GM21529 (cell line): ENCODE measurements around the gene PDE4B.

ENCODE experiments used
- ATAC-seq: cut with Tn5 transposase; IDR thresholded peaks from one replicate; pipeline ENCODE4 v1.9.1; 2021; ENCODE audit not compliant: unreplicated experiment

The PDE4B gene

GRCh38 chr1:66223681-66224080 lies 431.0 kb downstream of the PDE4B start:
- no peak for ATAC-seq

DNA sequence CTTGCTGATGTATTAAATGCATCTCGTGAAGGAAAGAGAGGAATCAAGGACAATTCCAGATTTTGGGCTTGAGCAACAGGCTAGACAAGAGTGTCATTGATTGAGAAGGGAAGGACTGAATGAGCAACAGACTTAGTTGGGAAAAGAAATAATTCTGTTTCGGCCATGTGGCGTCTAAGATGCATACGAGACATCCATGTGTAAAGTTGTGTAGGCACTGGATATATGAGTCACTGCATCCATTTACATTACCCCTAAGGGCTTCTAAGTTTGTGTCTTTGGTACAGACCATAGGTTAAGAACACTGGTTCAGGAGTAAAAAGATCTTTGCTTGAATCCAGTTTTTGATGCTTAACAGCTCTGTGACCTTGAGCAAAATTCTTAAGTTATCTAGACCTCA lies 434.3 kb downstream of the PDE4B start:
- ATAC-seq = no peak

- no peak for ATAC-seq
Observed at GRCh38 chr1:66227966-66228365, 435.3 kb downstream of the PDE4B start.

DNA sequence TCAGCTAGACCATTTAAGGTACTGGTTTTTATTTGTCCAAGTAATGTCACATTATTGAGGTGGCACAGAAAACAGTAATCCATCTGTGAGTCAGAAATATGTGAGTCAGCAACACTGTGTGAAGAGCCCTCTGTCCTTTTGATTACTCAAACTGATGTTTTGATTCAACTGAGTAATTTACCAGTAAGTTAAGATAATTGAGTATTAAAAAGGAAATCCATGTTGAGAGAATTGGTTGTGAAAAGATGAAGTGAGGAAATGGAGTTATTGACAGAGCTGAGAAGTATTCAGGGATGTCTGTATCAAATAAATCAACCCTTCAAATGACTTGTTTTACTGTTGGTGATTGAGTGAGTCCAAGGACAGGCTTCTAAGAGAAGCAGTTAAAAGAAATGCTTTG lies 438.5 kb downstream of the PDE4B start:
- ATAC-seq = no peak

DNA sequence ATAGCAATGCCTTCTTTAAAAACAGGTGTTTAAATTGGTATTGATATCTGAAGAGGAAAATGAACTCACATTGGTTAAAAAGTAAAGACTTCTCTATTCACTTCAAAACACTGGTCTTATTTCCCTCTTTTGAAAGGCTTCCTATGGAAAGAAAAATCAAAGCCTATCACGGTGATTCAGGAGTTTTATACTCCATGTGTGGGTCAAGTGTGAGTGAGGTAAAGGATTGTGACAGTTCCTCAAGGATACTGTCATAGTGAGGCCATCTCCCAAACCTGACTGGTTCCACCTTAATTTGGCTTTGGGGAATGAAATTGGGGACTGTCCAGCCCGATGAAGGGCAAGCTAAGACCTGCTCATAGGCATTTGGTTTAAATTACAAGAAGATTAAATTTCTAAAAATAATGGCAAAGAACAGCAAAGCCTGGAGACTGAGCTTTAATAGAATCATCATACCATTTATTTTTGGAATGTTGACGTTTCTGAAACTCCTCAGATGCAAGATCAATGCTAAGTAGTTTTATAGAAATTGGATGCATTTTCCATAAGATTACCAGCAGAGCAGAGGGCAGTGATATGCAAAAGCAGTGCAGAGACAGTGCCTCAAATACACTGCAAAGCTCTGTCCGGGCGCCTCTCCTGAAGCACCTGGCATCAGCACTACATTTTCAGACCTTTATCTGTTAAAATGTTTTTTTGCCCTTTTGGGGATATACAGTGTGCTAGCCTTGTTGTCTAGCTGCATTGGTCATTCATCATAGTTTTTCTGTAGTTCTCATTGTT lies 439.2 kb downstream of the PDE4B start:
- ATAC-seq = no peak

- no peak for ATAC-seq
Observed at GRCh38 chr1:66237042-66237441, 444.3 kb downstream of the PDE4B start.

- ATAC-seq = no peak
Observed at GRCh38 chr1:66237722-66238479, 445.2 kb downstream of the PDE4B start.

DNA sequence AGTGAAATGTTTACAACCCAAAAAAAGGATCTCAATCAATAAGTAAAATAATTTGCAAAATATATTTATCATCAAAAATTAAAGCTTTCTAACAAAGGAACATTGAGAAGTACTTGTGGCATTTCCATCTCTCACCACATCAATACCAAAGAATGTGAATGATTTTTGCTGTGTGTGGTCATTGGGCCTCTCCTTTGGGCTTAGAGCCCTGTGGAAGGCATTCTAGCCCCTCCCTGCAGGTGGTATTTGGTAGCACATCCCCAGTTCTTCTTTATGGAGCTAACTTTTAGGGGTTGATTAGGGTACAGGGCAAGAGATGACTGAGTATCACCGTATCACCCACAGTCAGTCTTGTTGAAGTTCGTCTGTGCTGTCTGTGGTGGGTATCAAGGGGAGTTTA lies 447.1 kb downstream of the PDE4B start:
- ATAC-seq = no peak

DNA sequence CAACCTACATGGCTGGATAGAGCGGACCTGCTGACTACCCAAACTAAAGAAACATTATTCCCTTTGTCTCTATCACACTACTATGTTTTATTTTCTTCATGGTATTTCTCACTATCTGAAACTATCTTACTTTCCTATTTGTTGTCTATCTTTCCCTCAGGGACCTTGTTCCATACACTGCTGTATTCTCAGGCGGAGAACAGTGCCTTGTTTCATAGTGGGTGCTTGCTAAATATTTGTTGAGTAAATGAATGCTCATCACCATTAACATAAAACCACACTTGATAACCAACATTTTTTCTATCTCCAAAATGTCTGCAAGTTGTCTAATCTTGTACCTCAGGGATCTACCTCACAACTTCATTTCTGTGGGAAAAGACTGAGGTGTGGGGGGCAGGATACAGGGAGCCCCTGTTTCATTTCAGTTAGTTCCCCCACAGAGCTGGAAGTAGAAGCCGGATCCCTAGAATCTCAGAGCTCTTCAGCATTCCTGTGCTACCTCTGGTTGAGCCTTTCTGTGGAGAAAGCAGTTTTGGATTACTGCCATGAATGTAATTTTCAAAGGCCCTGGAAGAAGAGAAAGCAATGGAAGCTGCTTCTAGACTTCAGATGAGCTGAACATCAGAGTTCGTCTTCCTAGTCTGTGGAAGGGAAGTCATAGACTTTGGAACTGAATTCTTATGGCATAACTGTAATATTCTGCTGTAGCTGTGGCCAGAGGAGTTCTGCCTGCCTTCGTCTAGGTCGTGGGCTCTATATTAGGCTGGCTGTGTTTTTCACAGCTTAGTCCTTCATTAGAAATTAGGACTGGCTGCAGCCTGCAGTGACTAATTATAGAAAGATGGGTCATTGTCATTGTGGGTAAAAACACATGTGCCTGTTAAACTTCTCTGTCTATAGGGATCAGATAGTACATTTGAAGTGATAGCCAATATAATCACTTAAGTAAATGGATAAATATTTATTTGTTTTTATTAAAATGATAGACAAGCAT lies 448.1 kb downstream of the PDE4B start:
- no peak for ATAC-seq

DNA sequence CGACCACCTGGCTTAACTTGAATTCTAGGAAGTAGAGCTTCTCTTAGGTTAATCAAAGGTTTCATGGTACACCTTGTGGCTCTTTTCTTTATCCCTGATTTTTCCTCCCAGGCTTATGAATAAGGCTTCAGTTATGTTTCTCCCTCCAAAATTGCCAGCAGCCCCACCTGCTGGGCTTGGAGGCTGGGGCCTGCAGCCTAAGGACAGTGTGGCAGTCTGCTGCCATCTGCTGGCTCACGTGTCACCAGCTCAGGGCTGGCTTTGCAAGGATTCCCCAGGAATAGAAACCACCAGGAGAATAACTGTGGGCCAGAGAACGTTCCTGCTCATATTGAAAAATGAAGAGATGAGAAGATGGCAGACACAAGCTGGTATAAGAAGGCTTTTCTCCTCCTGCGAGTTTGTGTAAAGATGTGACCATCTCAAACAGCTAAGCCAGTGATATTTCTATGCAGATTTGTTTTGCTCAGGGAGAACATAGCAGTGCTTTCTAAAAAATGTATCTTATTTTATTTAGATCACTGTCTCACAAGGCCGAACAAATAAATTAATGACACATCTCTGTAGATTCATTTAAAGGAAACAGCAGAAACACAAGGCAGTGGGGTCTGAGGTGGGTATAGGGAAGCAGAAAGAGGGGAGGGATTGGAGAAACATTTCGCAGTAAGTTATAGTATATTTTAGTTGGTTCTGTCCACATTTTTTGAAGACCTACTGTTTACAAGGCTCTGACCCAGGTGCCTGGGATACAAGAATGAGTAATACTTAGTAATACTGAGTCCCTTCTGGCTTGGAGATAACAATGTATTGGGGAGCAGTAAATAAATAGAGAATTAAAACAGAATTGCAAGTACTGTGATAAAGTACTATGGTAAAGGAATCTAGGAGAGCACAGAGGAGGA lies 450.2 kb downstream of the PDE4B start:
- peak; percentile 68 for ATAC-seq

DNA sequence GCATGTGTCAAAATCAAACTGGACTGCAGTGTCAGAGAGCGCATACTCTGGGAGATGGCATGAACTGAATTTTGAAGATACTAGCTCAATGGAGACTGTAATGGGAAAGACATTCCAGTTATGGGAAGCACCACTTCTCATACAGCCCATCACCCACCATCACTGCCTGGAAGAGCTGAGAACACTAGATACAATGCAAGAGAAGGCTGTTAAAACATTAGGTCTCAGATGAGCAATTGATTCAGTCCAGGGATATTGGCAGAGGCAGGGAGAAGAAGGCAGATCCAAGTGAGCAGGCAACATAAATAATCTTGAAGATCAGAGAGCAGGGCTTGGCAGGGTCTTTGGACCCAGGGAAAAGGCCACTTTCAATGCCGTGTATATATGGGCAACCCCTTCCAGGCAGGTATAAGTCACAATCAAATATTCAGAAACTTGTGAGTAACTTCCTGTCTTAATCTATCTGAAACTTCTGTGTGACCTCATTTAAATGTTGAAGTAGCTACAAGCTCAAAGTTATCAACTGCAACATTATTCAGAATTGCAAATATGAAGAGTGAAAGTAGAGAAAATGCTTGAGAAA lies 450.9 kb downstream of the PDE4B start:
- ATAC-seq = no peak

DNA sequence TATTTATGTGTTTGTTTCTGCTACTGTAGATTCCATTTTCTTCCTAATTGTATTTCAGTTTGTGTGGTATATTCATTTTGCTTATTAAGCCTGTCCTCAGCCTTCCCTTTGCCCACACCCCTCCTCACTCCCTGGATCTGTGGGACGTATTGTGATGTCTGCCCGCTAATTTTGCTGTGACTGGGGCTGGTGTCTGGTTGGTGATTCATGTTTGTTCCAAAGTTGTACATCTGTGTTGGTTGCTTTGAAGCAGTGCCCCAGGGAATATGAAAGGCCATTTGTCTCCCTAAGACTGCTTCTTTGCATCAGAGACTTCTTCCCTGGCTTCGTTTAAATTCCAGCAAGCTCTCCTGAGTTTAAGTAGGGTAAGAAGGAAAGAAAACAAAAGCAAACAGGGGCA lies 451.7 kb downstream of the PDE4B start:
- no peak for ATAC-seq

- no peak for ATAC-seq
Observed at GRCh38 chr1:66245691-66246090, 453.0 kb downstream of the PDE4B start.

DNA sequence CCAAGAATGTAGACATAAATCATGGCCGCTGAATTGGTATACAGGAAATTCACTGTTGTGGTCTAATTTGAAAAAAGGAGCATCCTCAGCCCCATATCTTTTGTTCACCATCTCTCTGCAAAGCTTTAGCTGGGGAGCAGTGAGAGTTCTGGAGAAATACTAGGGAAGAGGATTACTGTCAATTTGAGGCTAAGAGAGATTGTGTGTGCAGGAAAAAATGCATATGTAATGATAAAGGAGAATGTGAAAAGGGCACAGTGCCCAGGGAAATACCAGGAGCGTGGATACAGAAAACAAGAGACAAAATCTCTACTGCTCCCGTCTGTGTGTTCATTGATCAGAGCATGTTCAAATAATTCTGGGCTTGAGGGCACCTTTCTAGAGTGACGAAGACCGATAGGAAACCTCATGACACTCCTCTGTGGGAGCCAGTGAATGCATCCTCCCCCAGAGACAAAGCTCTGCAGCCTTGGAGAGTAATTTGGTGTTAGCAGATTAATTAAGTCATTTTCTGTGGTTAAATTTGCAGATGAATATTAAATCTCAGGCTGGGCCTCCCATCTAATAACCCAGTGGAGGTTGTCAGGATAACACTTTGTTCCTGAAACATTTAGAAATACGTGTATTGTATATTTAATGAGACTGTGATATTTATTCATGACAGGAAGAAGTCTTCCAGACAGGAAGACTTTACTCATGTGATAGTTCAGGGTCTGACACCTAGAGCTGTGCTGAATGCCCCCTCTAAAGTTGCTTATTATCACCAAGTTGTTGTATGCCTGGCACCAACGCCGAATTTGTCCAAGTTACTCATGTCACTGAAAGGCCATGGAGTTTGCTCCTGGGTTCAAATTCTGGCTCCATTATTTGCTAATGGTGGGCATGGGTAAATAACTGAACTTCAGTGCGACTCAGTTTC lies 453.9 kb downstream of the PDE4B start:
- no peak for ATAC-seq

GRCh38 chr1:66247415-66248208 lies 454.9 kb downstream of the PDE4B start:
- ATAC-seq = peak; percentile 71

DNA sequence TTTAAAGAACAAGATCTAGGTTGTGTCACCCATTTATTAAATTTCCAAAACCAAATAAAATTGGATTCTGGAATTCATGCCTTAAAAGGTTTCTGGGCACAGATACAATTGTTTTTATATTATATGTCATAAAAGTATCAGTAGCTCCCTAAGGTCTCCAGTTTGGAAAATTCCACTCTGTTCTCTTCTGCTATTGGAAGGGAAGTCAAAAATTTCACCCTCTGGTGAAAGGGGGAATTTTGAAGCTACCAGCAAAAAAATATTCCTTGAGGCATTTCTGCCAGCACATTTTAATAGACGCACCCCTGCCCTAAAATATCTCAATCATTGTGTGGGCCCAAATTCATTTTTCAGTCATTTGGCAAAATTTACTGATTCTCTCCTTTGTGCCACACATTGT lies 455.6 kb downstream of the PDE4B start:
- ATAC-seq = no peak

- ATAC-seq = no peak
Observed at GRCh38 chr1:66248746-66249145, 456.1 kb downstream of the PDE4B start.

DNA sequence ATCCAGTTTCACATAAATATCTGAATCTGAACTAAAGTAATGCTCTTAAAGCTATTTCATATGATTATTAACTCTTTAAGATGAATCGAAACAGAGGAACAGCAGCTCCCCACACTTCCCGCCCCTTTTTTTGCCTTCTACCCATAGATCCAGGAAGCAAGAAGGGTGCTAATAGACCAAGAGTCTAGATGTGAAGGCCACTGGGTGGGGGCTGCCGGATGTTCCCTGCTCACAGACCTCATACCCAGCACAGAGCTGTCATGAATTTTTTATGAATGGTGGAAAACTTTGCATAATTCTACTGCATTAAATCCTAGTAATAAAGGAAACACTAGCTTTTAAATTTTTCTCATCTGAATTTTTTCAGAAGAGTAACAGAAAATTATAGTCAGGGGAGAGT lies 457.4 kb downstream of the PDE4B start:
- no peak for ATAC-seq
